ENCODE results near the gene CAPN14.

Gene CAPN14

DNA sequence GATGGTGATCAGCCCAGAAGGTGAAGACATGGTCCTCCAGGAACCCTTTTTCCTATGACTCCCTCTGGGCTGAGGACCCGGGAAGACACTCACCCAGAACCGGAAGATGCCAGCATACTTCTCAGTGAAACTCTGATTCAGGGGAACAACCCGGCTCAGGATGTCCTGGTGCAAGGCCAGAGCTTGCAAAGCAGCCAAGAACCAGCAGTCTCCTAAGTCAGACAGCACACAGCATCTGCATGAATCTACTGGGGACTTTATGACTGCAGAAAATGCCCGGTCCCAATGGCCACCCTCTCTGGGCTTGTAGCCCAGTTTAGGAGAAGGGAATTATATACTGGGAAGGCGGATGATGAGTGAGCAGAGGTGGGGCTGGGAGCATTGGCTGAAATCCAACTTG lies 15.3 kb downstream of the CAPN14 start:
- in situ Hi-C loops (cut with MboI; ENCODE audit: low pct_unique_long_range_greater_than_20kb, low sequenced_read_pairs, unreplicated experiment): no loop called here
- DNase-seq (ENCODE audit: low spot score): no peak
- TF ChIP-seq, protein P1, sequence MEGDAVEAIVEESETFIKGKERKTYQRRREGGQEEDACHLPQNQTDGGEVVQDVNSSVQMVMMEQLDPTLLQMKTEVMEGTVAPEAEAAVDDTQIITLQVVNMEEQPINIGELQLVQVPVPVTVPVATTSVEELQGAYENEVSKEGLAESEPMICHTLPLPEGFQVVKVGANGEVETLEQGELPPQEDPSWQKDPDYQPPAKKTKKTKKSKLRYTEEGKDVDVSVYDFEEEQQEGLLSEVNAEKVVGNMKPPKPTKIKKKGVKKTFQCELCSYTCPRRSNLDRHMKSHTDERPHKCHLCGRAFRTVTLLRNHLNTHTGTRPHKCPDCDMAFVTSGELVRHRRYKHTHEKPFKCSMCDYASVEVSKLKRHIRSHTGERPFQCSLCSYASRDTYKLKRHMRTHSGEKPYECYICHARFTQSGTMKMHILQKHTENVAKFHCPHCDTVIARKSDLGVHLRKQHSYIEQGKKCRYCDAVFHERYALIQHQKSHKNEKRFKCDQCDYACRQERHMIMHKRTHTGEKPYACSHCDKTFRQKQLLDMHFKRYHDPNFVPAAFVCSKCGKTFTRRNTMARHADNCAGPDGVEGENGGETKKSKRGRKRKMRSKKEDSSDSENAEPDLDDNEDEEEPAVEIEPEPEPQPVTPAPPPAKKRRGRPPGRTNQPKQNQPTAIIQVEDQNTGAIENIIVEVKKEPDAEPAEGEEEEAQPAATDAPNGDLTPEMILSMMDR (IDR thresholded peaks at IDR 0.05; ENCODE audit: extremely low read depth, insufficient read depth, missing control alignments): no peak

- no peak for DNase-seq (ENCODE audit: low spot score)
- in situ Hi-C loops (cut with MboI; ENCODE audit: low pct_unique_long_range_greater_than_20kb, low sequenced_read_pairs, unreplicated experiment): no loop called here
- TF ChIP-seq, protein P1 (IDR thresholded peaks at IDR 0.05; ENCODE audit: extremely low read depth, insufficient read depth, missing control alignments): no peak
Observed at GRCh38 chr2:31200972-31201371, 16.3 kb downstream of the CAPN14 start.

DNA sequence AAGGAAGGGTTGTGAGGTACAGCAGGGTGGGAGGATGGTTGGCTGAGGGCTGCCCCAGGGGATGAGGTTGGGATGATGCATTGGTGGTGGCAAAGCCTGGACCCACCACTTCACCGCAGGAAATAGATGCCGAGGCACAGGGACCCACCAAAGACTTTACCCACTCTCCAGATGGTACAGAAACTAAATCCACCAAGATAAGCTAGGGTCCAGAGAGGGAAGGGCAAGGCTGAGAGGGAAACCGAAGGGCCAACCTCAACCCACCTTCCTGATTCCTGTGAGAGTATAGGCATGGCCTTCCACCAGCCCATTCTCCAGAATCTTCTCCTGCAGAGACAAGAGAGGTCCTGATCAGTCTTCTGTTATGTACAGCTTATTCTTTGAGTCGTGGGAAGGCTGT lies 18.1 kb downstream of the CAPN14 start:
- no peak for DNase-seq (ENCODE audit: low spot score)
- in situ Hi-C loops (cut with MboI; ENCODE audit: low pct_unique_long_range_greater_than_20kb, low sequenced_read_pairs, unreplicated experiment): no loop called here
- TF ChIP-seq, protein P1 (IDR thresholded peaks at IDR 0.05; ENCODE audit: extremely low read depth, insufficient read depth, missing control alignments): no peak

DNA sequence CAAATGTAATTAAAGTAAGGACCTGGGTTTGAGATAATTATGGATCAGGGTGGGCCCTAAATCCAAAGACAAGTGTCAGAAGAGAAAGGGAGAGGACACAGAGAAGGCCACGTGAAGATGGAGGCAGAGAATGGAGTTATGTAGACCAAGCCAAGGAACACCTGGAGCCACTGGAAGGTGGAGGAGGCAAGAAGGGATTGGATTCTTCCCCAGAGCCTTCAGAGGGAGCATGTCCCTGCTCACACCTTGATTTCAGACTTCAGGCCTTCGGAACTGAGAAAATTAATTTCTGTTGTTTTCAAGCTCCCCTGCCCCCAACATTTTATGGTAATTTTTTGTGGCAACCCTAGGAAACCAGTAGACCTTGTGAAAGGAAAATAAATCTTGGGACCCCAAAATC lies 19.6 kb downstream of the CAPN14 start:
- no peak for DNase-seq (ENCODE audit: low spot score)
- TF ChIP-seq, protein P1 (IDR thresholded peaks at IDR 0.05; ENCODE audit: extremely low read depth, insufficient read depth, missing control alignments): no peak
- in situ Hi-C loops (cut with MboI; ENCODE audit: low pct_unique_long_range_greater_than_20kb, low sequenced_read_pairs, unreplicated experiment): no loop called here

- in situ Hi-C loops (cut with MboI; ENCODE audit: low pct_unique_long_range_greater_than_20kb, low sequenced_read_pairs, unreplicated experiment): no loop called here
- TF ChIP-seq, protein P1 (IDR thresholded peaks at IDR 0.05; ENCODE audit: extremely low read depth, insufficient read depth, missing control alignments): no peak
- no peak for DNase-seq (ENCODE audit: low spot score)
Observed at GRCh38 chr2:31197166-31197565, 20.1 kb downstream of the CAPN14 start.

DNA sequence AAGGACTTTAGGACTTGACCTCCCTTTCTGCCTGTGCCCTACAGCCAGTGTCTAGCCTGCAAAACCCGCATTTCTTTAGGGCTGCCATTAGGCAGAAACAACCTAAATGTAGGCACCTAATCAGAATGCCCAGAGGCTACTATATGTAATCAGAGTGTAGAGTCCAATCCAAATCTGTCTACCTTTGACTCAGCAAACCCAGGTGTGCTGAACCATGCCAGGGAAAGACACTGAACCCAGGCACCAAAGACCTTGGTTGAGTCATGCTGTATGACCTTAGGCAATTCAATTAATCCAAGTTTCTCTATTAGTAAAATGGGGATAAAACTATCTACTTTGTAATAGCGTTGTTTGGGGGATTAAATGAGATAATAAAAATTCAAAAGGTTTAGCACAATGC lies 20.7 kb downstream of the CAPN14 start:
- in situ Hi-C loops (cut with MboI; ENCODE audit: low pct_unique_long_range_greater_than_20kb, low sequenced_read_pairs, unreplicated experiment): no loop called here
- TF ChIP-seq, protein P1 (IDR thresholded peaks at IDR 0.05; ENCODE audit: extremely low read depth, insufficient read depth, missing control alignments): no peak
- no peak for DNase-seq (ENCODE audit: low spot score)

DNA sequence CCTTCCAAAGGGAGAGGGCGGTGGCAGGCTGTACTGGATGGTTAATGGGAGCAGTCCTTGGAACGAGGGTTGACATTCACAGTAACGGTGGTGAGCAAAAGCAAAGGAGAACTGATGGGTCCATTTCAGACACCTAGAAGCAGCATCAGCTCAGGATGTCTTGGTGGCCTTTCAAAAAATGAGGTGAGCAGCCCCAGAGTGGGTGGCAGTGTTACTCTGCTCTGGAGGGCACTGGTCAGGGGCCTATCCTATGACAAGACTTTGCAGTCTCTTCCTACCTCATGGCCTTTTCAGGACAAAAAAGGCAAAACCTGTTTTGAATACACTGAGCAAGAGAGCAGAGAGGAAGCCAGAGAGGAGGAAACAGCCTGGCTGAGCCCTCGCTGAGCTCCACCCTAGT lies 23.5 kb downstream of the CAPN14 start:
- no peak for DNase-seq (ENCODE audit: low spot score)
- in situ Hi-C loops (cut with MboI; ENCODE audit: low pct_unique_long_range_greater_than_20kb, low sequenced_read_pairs, unreplicated experiment): no loop called here
- TF ChIP-seq, protein P1 (IDR thresholded peaks at IDR 0.05; ENCODE audit: extremely low read depth, insufficient read depth, missing control alignments): no peak

Measured in GM13977 (cell line).